T1000 (cell line): ENCODE data around the gene GRIN2D.

ENCODE experiments used
- DNase-seq: peaks from one replicate; lab custom pipeline; 2025; ENCODE audit warnings: mixed read lengths; lab: John Stamatoyannopoulos, UW

The GRIN2D gene

DNA sequence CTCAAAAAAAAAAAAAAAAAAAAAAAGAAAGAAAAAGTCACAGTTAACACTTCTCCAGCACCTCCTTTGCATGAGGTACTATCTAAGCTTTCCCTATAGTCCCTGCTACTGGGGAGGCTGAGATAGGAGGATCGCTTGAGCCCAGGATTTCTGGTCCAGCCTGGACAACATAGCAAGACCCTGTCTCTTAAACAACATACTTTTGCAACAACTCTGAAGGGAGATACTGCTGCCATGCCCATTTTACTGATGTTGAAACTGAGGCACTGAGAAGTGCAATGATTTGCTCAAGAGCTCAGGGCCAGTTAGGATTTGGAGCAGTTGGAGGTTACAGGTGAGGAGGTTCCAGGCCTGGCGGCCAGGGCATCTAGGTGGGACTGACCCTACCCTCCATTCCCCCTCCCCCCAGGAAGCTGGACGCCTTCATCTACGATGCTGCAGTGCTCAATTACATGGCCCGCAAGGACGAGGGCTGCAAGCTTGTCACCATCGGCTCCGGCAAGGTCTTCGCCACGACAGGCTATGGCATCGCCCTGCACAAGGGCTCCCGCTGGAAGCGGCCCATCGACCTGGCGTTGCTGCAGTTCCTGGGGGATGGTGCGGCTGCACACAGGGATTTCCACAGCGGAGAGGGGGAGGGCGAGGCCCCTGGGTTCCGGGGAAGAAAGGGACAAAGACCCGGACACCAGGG is 48.0 kb downstream of the GRIN2D start:
- DNase-seq, result no peak

GRCh38 chr19:48442116-48443035 is 48.9 kb downstream of the GRIN2D start:
- no peak for DNase-seq

DNA sequence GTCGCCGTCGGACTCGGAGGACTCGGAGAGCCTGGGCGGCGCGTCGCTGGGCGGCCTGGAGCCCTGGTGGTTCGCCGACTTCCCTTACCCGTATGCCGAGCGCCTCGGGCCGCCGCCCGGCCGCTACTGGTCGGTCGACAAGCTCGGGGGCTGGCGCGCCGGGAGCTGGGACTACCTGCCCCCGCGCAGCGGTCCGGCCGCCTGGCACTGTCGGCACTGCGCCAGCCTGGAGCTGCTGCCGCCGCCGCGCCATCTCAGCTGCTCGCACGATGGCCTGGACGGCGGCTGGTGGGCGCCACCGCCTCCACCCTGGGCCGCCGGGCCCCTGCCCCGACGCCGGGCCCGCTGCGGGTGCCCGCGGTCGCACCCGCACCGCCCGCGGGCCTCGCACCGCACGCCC is 49.8 kb downstream of the GRIN2D start:
- no peak for DNase-seq
